Activated CD4-positive, alpha-beta T cell treated with anti-CD3 and anti-CD28 coated beads, Interleukin-2, Interleukin-6, amounts not matched to agents 100 ng/mL and 50 ng/mL, durations not matched to agents 16 hours and 8 hours (primary cell): Measurements from ENCODE around the gene RGS14.
"Not testable (repeated sequence)": the region's sequence is repeated elsewhere in the genome, so short reads cannot be mapped to it uniquely, and the experiment has no call there.

Experiments
- DNase-seq: peaks from one replicate; pipeline ENCODE4 v3.0.0-alpha.2; 2020

Gene RGS14

DNA sequence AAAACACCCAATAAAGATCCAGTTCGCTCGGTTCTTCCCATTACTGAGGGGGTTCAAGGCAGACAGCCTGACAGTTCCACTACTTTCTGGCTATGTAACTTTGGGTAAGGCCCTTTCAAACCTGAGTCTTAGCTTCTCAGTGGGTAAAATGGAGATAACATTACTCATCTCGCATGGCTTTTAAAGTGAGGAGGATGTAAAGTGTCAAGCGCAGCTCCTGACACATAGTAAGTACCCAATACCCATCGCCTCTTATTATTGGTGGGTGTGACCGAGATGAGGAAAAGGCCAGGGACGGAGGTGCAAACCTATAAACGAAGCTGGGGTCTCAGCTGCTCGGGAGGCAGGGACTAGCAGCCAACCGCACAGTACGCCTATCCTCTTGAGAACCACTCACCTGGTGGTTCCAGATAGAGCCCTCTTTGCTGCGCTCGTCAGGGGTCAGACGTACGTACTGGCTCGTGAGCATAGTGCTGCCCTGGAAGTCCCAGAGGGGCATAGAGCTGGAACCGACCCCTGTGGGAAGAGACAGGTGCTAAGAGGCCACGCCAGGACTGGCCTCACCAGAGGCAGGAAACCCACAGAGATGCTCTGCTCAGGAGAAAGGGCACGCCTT is 6.8 kb upstream of the RGS14 start:
- no peak for DNase-seq

- DNase-seq, result peak; percentile 96
Measured at GRCh38 chr5:177351392-177352329, 6.1 kb upstream of the RGS14 start, which contains the start of gene LMAN2. LMAN2 (minus strand) TSS chr5:177351668; CDS start chr5:177351647, 21 bp downstream.

GRCh38 chr5:177353093-177353492 is 4.6 kb upstream of the RGS14 start:
- DNase-seq, result no peak

GRCh38 chr5:177354256-177354655 is 3.5 kb upstream of the RGS14 start:
- no peak for DNase-seq

GRCh38 chr5:177354711-177355110 is 3.0 kb upstream of the RGS14 start:
- DNase-seq, result no peak

- no peak for DNase-seq
Measured at GRCh38 chr5:177355162-177355867, 2.4 kb upstream of the RGS14 start.

DNA sequence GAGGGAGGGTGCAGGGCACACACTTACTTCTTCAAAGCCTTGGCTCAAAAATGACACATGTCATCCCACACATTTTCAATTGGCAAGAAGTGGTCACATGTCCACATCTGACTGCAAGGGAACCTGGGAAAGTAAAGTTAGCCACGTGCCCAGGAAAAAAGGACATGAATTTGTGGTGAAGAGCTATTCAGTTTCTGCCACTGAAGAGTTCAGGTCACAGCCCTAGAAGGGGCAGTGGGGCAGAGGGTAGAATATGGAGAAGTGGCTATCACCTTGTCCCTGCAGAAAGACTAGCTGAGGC is 1.9 kb upstream of the RGS14 start:
- no peak for DNase-seq

DNA sequence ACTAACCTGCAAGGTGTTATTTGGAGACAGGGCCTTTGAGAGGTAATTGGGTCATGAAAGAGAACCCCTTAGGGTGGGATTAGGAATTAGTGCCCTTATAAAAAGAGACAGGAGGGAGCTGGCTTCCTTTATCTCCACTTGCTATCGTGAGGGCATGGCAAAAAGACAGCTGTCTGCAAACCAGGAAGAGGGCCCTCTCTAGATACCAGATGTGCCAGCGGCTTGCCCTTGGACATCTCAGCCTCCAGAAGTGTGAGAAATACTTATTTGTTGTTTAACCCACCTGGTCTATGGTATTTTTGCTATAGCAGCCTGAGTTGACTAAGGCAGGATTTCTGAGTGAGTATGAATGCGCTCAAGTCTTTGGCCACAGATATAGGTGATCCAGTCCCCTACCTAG is 978 bp upstream of the RGS14 start:
- DNase-seq, result no peak

- DNase-seq, result no peak
Measured at GRCh38 chr5:177357146-177357458, 622 bp upstream of the RGS14 start.

DNA sequence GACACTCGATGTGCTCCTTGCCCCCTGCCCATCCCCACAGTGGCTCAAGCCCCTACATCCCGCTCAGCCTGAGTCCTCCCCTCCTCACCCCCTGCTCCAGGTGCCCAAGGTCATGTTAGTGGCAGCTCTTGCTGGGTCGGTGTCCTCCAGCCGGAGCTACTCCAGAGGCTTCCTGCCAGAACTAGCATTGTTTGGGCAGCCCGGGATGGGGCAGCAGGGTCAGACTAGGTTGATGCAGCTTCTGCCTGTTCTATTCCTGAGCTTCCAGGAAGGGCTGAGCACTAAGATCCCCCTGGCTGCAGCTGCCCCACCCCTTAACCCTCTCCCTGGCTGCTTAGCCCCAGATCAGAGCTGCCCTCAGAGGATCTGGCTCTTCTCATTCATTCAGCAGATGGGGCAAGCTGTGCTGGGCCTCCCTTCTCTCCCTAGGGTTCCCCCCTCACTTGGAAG is 671 bp downstream of the RGS14 start:
- DNase-seq, result no peak

DNA sequence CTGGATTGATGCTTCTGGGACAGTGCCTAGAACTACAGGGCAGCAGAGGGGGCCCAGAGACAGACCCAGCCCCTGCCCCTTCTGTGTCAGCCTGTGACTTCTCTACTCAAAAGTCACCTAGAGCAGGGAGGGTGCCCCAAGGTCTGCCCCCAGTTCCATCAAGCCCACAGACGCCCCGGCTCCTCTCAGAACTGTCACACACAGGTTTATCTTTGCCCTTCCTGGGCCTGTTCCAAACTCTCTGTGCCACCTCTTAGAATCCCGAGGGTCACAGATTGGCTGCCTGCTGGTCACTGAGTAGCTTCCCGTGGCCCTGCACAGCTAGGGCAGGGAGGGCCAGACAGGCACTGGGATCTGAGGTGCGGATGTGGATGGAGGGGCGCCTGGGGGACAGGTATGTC is 1.7 kb downstream of the RGS14 start:
- DNase-seq, result no peak

GRCh38 chr5:177359860-177360259 is 2.1 kb downstream of the RGS14 start:
- DNase-seq, result no peak

DNA sequence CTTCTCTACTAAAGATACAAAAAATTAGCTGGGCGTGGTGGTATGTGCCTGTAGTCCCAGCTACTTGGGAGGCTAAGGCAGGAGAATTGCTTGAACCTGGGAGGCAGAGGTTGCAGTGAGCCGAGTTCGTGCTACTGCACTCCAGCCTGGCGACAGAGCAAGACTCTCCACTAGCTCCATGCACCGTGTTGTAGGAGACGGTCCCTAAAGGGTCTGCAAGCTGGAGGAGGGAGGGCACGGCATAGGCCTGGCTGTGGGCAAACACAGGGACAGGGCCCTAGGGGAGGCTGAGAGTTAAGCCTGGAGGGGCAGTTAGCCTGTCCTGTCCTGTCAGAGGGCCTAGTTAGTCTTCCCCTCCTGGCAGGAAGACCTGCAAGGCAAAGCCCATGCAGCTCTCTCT is 3.0 kb downstream of the RGS14 start:
- DNase-seq, result not testable (repeated sequence)

DNA sequence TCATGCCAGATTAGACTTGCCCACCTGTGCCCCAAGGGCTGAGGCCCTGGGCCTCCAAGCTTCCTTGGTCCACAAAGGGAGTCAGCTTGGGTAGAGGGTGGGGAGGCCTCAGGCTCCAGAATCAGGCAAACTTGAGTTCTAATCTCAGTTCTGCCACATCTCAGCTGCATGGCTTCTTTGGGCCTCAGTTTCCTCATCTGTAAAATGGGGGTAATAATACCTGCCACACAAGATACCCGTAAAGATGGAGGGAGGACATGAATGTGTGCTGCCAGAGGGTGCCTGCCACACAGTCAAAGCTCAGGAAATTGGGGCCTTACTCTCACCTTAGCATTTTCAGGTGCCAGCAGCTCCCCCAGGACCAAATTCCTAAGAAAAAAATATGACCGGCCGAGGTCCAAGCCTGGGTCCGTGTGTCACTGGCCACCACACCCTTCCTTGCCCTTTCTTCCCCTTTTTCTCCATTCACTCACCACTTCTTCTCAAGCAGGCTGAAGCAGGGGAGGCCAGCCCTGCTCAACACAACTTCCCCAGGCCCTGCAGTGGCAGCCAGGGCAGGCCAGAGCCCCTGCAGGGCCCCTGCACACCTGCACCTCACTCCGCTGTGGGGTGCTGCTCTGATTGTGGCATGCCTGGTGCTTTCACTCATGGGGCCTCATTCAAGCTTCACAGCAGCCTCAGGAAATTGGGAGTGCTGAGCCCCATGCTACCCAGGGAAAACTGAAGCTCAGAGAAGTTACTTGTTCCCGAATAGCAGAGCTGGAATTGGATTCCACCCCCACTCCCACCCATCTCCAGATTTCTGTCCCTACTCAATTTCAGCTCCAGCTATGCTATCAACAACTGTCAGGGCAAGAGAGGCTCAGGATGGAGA is 3.9 kb downstream of the RGS14 start:
- DNase-seq, result no peak

DNA sequence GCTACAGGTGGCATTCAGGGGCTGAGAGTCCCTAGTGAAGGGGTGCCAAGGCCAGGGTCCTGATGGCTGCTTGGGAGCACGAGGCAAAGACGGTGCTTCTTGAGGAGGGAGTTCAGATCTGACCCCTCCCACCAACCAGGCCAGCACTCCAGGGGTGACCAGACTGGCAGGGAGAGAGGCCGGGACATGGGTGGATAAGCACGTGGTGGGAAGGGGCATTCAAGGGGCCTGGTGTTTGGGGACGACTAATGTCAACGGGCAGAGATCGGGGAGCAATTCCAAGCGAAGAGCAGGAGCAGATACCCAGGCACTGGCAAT is 4.5 kb downstream of the RGS14 start:
- no peak for DNase-seq

DNA sequence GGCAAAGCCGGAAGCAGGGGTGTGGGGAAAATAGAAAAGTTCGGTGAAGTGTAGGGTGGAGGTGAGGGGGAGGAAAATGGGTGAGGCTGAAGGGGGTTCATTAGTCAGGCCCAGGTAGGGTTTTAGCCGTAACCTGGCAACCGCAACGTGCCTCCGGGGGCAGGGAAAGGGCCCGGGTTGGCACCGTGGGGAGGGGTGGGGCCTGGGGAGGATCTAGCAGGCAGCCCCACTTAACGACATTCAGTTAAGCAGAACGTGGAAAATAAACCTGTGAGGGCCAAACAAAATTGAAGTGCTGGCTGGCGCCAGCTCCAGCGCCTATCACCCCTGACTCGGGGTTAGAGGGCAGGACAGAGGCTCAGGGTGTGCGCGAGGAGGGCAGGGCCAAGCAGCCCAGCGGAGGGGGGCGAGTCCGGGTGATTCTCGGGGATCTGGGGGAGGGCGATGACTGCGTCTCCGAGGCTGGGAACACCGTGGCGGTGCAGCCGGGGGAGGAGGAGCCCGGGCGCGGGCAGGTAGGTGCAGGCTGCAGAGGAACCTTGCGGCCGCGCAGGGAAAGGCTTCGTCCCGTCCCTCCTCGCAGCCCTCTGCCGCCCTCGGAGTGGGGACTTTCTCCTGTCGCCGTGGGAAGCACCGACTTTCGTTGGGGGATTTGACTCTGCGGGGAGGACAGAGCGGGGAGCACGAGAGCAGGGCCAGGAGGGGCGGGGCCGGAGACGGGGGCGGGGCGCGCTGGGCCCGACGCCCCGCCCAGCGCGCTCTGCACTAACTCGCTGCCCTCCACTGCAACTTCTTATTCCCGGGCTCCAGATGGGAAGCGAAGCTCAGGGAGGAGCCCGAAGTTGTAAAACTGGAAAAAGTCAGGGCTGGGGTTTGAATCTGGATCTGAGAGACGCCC is 5.1 kb downstream of the RGS14 start:
- peak; percentile 73 for DNase-seq

DNA sequence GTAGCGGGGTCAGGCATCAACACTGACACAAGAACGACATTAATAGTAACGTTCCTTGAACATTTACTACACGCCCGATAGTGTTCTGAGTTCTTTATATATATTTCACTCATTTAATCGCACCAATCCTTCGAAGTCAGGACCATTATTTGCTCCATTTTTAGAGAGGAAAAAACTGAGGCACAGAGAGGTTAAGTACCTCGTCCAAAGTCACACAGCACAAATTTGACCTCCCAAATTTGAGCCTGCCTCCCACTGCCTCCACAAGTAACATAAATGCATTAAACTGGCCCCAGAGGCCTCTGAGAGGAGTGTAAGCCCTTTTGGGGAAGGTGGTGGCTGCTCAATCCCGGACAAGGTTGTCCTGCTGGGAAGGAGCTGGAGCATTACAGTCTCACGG is 5.8 kb downstream of the RGS14 start:
- DNase-seq, result no peak

- DNase-seq, result peak; percentile 85
Measured at GRCh38 chr5:177364159-177364962, 6.6 kb downstream of the RGS14 start.

DNA sequence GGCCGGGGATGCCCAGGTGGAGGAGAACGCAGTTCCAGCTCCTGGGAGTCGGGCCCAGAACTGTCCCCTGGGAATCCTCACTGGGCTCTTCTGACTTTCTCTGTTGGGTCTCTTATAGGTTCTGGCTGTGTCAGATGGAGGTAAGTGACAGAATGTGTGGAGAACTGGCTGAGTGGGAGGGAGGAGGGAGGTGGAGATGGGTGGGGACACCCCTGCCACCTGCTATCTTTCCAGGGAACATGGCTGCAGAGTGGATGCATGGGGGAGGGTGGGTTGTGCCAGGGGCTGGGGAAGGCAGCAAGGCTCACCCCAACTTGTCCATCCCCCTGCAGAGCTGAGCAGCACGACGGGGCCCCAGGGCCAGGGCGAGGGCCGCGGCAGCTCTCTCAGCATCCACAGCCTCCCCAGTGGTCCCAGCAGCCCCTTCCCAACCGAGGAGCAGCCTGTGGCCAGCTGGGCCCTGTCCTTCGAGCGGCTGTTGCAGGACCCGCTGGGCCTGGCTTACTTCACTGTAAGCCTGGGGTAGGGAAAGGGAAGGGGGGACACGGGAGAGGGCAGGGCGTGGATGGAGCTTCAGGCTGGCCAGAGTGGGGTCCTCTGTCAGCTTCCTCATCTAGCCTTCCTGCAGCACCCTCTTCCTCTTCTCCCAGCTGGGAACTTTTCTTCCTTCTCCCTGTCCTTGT is 8.3 kb downstream of the RGS14 start:
- DNase-seq, result no peak

- no peak for DNase-seq
Measured at GRCh38 chr5:177366528-177367322, 9.0 kb downstream of the RGS14 start.
